ENCODE results near the gene DLEC1.

DNA sequence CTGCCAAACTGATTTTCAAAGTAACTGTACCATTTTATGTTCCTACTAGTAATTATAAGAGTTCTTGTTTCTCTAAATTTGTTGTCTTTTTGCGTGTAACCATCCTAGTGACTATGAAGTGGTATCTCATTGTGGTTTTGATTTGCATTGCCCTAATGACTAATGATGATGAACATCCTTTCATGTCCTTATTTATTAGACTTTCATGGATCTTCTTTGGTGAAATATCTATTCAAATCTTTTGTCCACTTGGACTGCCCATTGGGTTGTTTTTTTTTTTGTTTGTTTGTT is 130.0 kb downstream of the DLEC1 start:
- TF ChIP-seq, protein P1, sequence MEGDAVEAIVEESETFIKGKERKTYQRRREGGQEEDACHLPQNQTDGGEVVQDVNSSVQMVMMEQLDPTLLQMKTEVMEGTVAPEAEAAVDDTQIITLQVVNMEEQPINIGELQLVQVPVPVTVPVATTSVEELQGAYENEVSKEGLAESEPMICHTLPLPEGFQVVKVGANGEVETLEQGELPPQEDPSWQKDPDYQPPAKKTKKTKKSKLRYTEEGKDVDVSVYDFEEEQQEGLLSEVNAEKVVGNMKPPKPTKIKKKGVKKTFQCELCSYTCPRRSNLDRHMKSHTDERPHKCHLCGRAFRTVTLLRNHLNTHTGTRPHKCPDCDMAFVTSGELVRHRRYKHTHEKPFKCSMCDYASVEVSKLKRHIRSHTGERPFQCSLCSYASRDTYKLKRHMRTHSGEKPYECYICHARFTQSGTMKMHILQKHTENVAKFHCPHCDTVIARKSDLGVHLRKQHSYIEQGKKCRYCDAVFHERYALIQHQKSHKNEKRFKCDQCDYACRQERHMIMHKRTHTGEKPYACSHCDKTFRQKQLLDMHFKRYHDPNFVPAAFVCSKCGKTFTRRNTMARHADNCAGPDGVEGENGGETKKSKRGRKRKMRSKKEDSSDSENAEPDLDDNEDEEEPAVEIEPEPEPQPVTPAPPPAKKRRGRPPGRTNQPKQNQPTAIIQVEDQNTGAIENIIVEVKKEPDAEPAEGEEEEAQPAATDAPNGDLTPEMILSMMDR (IDR thresholded peaks at IDR 0.05) = no peak
- TF ChIP-seq EP300 (IDR thresholded peaks at IDR 0.05) (no peak), POLR2A (IDR thresholded peaks at IDR 0.05) (no peak)

All from tibial nerve (tissue), 4 donors.